T1000 (cell line): ENCODE results near the gene ZFAND2B.
"Not testable (repeated sequence)": the region's sequence is repeated elsewhere in the genome, so short reads cannot be mapped to it uniquely, and the experiment has no call there.

Experiments
- DNase-seq: peaks from one replicate; lab custom pipeline; 2025; ENCODE audit warnings: mixed read lengths; lab: John Stamatoyannopoulos, UW

ZFAND2B gene

DNA sequence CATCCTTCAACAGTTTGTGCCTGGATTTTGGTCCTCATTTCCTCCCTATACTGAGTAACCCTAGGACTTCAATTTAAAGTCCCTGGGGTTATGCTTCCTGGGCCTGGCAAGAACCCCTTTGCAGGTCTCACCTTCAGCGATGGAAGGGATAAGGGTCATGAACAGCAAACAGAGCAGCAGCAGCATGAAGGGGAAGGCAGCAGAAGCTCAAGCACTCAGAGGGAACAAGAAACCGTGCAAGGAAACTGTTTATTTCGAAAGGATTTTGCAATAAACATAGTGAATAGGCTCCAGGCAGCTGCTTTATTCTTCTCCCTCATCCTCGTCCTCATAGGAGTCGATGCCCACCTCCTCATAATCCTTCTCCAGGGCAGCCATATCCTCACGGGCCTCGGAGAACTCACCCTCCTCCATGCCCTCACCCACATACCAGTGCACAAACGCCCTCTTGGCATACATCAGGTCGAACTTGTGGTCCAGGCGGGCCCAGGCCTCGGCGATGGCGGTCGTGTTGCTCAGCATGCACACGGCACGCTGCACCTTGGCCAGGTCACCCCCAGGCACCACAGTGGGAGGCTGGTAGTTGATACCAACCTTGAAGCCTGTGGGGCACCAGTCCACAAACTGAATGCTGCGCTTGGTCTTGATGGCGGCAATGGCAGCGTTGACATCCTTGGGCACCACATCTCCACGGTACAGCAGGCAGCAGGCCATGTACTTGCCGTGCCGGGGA, 43.6 kb downstream of the ZFAND2B start:
- no peak for DNase-seq

DNA sequence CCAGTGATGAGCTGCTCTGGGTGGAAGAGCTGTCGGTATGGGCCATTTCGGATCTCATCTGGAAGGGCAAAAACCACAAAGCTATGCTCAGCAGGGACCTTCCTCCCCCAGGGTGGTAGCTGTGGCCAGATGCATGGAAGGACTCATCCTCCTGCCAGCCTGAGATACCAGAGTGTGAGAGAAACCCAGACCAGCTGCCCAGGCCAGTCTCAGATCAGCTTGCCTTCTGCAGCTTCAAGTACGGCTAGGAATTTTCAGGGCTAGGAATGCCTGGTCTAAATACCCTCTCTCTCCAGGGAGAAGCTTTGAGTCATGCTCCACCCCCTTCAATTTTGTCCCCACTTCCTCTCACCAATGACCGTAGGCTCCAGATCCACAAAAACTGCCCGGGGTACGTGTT, 45.1 kb downstream of the ZFAND2B start:
- no peak for DNase-seq

DNA sequence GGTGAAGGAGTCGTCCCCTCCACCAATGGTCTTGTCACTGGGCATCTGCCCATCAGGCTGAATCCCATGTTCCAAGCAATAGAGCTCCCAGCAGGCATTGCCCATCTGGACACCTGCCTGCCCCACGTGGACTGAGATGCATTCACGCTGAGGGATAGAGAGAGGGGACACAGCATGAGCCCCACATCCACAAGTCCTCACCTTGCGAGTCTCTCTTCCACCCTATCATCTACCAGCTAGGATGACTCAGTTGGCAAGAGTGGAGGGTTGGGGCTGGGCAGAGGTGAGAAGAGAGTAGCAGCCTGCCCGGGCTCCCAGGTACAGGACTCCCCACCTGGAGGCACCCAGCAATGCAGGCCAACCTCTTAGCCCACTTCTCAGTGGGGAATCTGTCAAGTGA, 45.5 kb downstream of the ZFAND2B start:
- no peak for DNase-seq

DNA sequence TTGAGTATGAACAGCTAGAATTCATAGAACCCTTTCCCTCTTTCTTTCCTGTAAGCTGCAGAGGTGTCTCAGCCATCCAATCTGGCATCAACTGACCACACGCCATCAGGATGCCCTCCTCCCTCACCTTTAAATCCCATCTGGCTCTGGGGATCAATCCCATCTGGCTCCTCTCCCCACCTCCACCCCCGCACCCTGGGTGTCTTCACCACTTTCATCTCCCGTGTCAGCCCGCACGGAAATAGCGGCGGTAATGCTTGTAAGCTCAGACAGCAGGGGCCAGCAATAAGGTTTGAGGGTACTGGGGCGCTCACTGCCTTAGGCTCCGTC, 46.0 kb downstream of the ZFAND2B start:
- no peak for DNase-seq

DNA sequence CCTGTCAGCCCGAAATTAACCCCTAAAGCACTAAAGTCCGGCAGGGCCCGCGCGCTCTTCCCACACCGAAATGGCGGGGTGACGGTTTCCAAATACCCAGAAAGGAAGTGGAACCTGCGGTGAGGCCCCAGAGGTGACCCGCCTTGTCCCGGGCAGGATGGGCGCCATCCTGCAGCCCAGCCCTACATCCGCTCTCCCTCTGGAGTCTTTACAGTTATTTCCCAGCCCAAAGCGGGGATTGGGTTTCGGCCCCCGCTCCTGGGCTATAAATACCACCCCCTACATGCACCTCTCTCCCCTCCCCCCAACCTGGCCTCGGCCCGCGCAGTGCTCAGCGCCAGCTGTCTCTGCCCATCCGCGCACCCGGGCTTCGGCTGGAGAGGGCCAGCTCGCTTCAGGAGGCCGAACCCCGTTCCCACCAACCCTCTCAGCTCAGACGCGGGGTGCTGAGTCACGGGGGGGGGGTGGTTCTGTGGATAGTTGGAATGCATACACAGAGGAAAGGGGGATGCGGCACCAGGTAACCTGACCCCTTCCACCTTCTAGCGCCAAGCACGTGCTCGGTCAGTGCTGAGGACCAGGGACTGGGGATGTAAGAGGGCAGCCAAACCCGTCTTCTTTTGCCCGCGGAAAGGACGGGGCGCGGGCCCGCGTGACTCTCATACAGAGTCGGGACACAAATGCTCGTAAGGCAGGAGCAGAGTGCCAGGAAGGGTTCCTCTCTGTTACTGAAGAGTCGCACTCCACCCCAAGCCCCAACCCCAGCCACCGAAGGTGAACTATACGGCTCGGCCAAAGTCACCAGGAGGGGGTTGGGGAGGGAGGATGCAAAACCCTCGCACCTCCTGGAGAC, 46.5 kb downstream of the ZFAND2B start, which contains the start of gene TUBA4B:
TSS of gene TUBA4B (plus strand) at position 344 of the 853 bp plus-strand sequence. CDS start at position 509, 165 bp downstream.
- DNase-seq: no peak

DNA sequence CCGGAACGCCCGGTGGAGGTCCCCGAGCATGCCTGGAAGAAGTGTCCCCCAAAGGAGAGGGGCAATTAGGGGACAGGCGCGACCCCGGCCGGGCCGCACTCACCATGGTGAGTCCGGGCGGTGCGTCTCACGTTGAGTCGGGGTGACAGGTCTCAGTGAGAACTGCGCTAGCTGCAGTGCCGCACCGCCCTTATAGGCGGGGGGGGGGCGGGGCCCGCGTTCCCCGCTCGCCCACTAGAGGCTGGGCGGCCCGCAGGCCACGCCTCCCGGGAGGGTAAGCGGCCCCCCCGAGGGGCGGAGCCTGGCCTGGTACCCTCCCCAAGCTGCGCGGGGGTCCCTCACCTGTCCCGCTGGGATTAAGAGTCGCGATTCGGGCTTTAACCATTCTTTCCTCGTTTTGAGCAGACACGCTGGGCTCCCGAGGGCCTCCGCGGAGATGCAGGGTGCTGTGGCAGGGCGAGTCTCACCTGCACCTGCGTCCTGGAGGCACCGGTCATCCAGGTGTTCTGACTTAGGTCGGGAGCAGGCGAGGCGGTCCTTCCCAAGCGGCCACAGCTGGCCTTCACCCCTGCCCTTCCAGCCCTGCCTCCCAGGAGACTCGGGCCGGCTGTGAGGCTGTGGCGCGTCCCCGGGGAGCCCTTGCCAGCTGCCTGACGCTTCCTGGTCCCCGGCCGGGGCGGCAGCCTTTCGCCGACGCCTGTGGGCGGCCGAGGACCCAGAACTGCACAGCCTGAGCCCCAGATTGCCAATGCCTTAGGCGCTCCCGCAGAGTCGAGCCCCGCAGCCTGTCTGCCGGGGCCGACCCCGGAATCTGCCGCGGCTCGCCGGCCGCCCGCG, 47.4 kb downstream of the ZFAND2B start, which contains the start of gene TUBA4A:
TSS of gene TUBA4A (minus strand) at position 166 of the 837 bp plus-strand sequence. CDS start at position 106, 60 bp downstream.
- DNase-seq: peak; percentile 26

DNA sequence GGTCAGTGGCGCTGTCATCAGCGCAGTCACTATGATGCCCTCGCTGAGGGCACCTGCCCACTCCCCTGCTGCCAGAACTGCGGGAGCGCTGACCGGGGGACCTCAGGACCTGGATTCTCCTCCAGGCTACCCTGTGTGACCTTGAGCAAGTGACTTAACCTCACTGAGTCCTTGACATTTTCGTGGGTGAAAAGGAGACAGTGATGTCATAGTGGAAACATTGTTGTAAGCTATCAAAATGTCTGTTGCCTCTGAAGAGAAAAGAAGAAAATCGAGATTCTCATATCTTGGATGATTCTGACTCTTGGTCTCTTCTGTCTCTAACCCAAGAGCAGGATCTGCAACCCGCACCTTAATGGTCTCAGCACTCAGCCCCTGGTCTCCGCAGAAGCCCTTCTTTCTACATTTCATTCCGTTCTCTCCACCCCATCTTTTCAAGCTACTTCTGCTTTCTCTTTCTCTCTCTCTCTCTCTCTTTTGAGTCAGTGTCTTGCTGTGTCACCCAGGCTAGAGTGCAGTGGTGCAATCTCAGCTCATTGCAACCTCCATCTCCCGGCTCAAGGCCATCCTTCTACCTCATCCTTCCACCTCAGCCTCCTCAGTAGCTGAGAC, 48.1 kb downstream of the ZFAND2B start:
- no peak for DNase-seq

DNA sequence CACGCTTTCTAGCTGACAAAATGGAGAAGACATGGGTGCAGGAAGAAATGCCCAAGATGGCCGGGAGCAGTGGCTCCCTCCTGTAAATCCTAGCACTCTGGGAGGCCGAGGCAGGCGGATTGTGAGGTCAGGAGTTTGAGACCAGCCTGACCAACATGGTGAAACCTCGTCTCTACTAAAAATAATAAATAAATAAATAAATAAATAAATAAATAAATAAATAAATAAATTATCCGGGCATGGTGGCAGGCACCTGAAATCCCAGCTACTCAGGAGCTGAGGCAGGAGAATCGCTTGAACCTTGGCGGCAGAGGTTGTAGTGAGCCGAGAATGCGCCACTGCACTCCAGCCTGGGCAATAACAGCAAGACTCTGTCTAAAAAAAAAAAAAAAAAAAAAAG, 52.4 kb downstream of the ZFAND2B start:
- DNase-seq: not testable (repeated sequence)
